Nephron (organoid): ENCODE data around the gene CERS6.
A peak's percentile ranks its signal among the peaks of the same experiment; 100 is the strongest.

Source experiments
- H3K27ac Mint-ChIP-seq, 3 experiments: 2 replicates each; pipeline ENCODE4 v1.8.0; 2020; ENCODE audit warnings: mixed read lengths in 3 of 3, mild to moderate bottlenecking in 2 of 3, moderate library complexity in 1 of 3
- H3K27me3 Mint-ChIP-seq: 2 replicates; pipeline ENCODE4 v1.8.0; 2021; ENCODE audit warnings: low read depth, mild to moderate bottlenecking, moderate library complexity, mixed read lengths
- H3K36me3 Mint-ChIP-seq: 2 replicates; pipeline ENCODE4 v1.8.0; 2020; ENCODE audit warnings: low read depth, mixed read lengths
- H3K4me1 Mint-ChIP-seq: 2 replicates; pipeline ENCODE4 v1.8.0; 2020; ENCODE audit warnings: mixed read lengths
- H3K4me3 Mint-ChIP-seq, 3 experiments: 2 replicates each; pipeline ENCODE4 v1.8.0; 2020; ENCODE audit warnings: mild to moderate bottlenecking in 3 of 3, mixed read lengths in 3 of 3, moderate library complexity in 2 of 3
- H3K9me3 Mint-ChIP-seq: 2 replicates; pipeline ENCODE4 v1.8.0; 2020; ENCODE audit warnings: mixed read lengths
- CTCF ChIP-seq, 3 experiments: fragments of 200-600 bp; sonication (generic); IDR thresholded peaks; one replicate each; pipeline ENCODE4 v1.5.0; 2021; ENCODE audit warnings: antibody characterized with exemption in 3 of 3; ENCODE audit not compliant: unreplicated experiment in 3 of 3

The CERS6 gene

GRCh38 chr2:168809537-168809936 is 353.5 kb downstream of the CERS6 start:
- H3K27ac Mint-ChIP-seq: no peak overlapping the region
- peaks cover 5% of the 10 kb centered on the region for H3K4me1 Mint-ChIP-seq
- no peak overlapping the region for H3K4me3 Mint-ChIP-seq
- peaks cover 5% of the 10 kb centered on the region for H3K27me3 Mint-ChIP-seq
- H3K9me3 Mint-ChIP-seq: no peaks in the 10 kb centered on the region
- no peaks in the 10 kb centered on the region for H3K36me3 Mint-ChIP-seq
- TF ChIP-seq CTCF (IDR thresholded peaks at IDR 0.05; ENCODE audit: unreplicated experiment in 3 of 3): no peak

GRCh38 chr2:168810235-168810634 is 354.2 kb downstream of the CERS6 start:
- TF ChIP-seq CTCF (IDR thresholded peaks at IDR 0.05; ENCODE audit: unreplicated experiment in 3 of 3): no peak
- Mint-ChIP-seq H3K36me3 (no peaks in the 10 kb centered on the region), H3K27me3 (peaks cover 5% of the 10 kb centered on the region), H3K4me3 (no peak overlapping the region), H3K27ac (no peak overlapping the region), H3K9me3 (no peaks in the 10 kb centered on the region), H3K4me1 (peaks cover 7% of the 10 kb centered on the region)

GRCh38 chr2:168811696-168812095 is 355.6 kb downstream of the CERS6 start:
- H3K4me1 Mint-ChIP-seq: peaks cover 19% of the 10 kb centered on the region
- peak overlapping the region in 1 of 3 experiments; percentile 41 for H3K27ac Mint-ChIP-seq
- H3K36me3 Mint-ChIP-seq: no peaks in the 10 kb centered on the region
- H3K9me3 Mint-ChIP-seq: no peaks in the 10 kb centered on the region
- H3K4me3 Mint-ChIP-seq: no peak overlapping the region
- no peak for TF ChIP-seq CTCF (IDR thresholded peaks at IDR 0.05; ENCODE audit: unreplicated experiment in 3 of 3)
- H3K27me3 Mint-ChIP-seq: peaks cover 10% of the 10 kb centered on the region

- TF ChIP-seq CTCF (IDR thresholded peaks at IDR 0.05; ENCODE audit: unreplicated experiment in 3 of 3): no peak
- H3K9me3 Mint-ChIP-seq: no peaks in the 10 kb centered on the region
- H3K4me3 Mint-ChIP-seq: no peak overlapping the region
- H3K4me1 Mint-ChIP-seq: peaks cover 22% of the 10 kb centered on the region
- H3K27ac Mint-ChIP-seq: peak overlapping the region in 1 of 3 experiments; percentile 49
- no peaks in the 10 kb centered on the region for H3K36me3 Mint-ChIP-seq
- peaks cover 10% of the 10 kb centered on the region for H3K27me3 Mint-ChIP-seq
Measured at GRCh38 chr2:168814046-168814445, 358.0 kb downstream of the CERS6 start.

GRCh38 chr2:168814939-168815907 is 359.2 kb downstream of the CERS6 start:
- H3K27me3 Mint-ChIP-seq: peaks cover 10% of the 10 kb centered on the region
- H3K27ac Mint-ChIP-seq: peak overlapping the region; percentile 7 to 76 (median 48)
- H3K36me3 Mint-ChIP-seq: no peaks in the 10 kb centered on the region
- no peak overlapping the region for H3K4me3 Mint-ChIP-seq
- no peak for TF ChIP-seq CTCF (IDR thresholded peaks at IDR 0.05; ENCODE audit: unreplicated experiment in 3 of 3)
- H3K4me1 Mint-ChIP-seq: peaks cover 25% of the 10 kb centered on the region
- H3K9me3 Mint-ChIP-seq: no peaks in the 10 kb centered on the region
